Breast epithelium (tissue), 4 donors: ENCODE measurements around the gene MGAM2. TPM values are rescaled to one million over a fixed set of nuclear protein-coding genes. Genes with fewer than 3 reads are reported as not detected.

Experiments used
- DNase-seq, 2 donors: peaks; one replicate each; pipeline ENCODE4 v3.0.0-alpha.2; 2019; ENCODE audit warnings: low spot score in 2 of 2
- H3K27ac ChIP-seq, 2 donors: fragments of 200-600 bp; sonication (generic) in 1 of 2; one replicate each; pipeline ENCODE4 v1.5.1; 2016 to 2019; ENCODE audit warnings: mild to moderate bottlenecking in 1 of 2
- H3K27me3 ChIP-seq, 2 donors: fragments of 200-600 bp; sonication (generic) in 1 of 2; one replicate each; pipeline versions ENCODE4 v1.5.1 to v1.6.0; 2017 to 2019; ENCODE audit warnings: control low read depth in 1 of 2, mild to moderate bottlenecking in 1 of 2
- H3K36me3 ChIP-seq: fragments of 200-600 bp; one replicate; pipeline ENCODE4 v1.5.1; 2019
- H3K4me1 ChIP-seq, 2 donors: fragments of 200-600 bp; sonication (generic); one replicate each; pipeline ENCODE4 v1.5.1; 2016 to 2019; ENCODE audit warnings: control low read depth in 1 of 2
- H3K4me3 ChIP-seq, 3 donors: fragments of 200-600 bp; sonication (generic); 1 replicate in 2 of 3; 2 replicates in 1 of 3; pipeline ENCODE4 v1.5.1; 2016 to 2019; ENCODE audit warnings: mild to moderate bottlenecking in 3 of 3, moderate library complexity in 2 of 3
- H3K9me3 ChIP-seq, 2 donors: fragments of 200-600 bp; sonication (generic) in 1 of 2; one replicate each; pipeline ENCODE4 v1.5.1; 2016 to 2019; ENCODE audit warnings: control low read depth in 1 of 2
- CTCF ChIP-seq, 3 donors: fragments of 450-650 bp; IDR thresholded peaks; one replicate each; pipeline ENCODE4 v1.5.1; 2016 to 2017; ENCODE audit warnings: antibody characterized with exemption in 3 of 3, mild to moderate bottlenecking in 3 of 3, moderate library complexity in 3 of 3
- POLR2A ChIP-seq: fragments of 450-650 bp; IDR thresholded peaks from one replicate; pipeline ENCODE4 v1.6.1; 2016; ENCODE audit warnings: antibody characterized with exemption, mild to moderate bottlenecking, moderate library complexity
- POLR2AphosphoS5 ChIP-seq, 3 donors: sonication (generic); formaldehyde crosslinking; IDR thresholded peaks; one replicate each; pipeline ENCODE4 v1.6.1; 2017; ENCODE audit warnings: antibody characterized with exemption in 3 of 3
- intact Hi-C: fragments of 100-400 bp; cut with DNase I; formaldehyde crosslinking; loops from one replicate; pipeline ENCODE4 v1.15.1; 2023; ENCODE audit warnings: low total_unique reads
- total RNA-seq, 3 donors: library from RNA; depleted of rRNA; stranded (reverse); fragments of >200 nt; gene quantifications; one replicate each; pipeline ENCODE4 v1.1.0, GENCODE V29; 2016

Gene MGAM2
- total RNA-seq, 3 donors from 2014 or later = under 0.01 to 2.9 (median 2.3) TPM

- no peak overlapping the region for H3K4me3 ChIP-seq
- H3K27me3 ChIP-seq = no peaks in the 10 kb centered on the region
- intact Hi-C loops = loop anchor here (10.0 kb wide), 1 partner anchor 207 kb away; the partner anchor contains the start of gene TAS2R38
- no peak for DNase-seq
- H3K9me3 ChIP-seq = no peaks in the 10 kb centered on the region
- no peaks in the 10 kb centered on the region for H3K36me3 ChIP-seq
- no peak overlapping the region for H3K27ac ChIP-seq
- TF ChIP-seq POLR2A (no peak), CTCF (IDR thresholded peaks at IDR 0.05) (no peak), POLR2AphosphoS5 (IDR thresholded peaks at IDR 0.05) (no peak)
- H3K4me1 ChIP-seq = no peaks in the 10 kb centered on the region
Measured at GRCh38 chr7:142181966-142182365, 70.4 kb downstream of the MGAM2 start.

GRCh38 chr7:142185069-142185468 is 73.6 kb downstream of the MGAM2 start:
- no peak overlapping the region for H3K4me3 ChIP-seq
- no peaks in the 10 kb centered on the region for H3K36me3 ChIP-seq
- H3K27me3 ChIP-seq = no peaks in the 10 kb centered on the region
- DNase-seq = no peak
- H3K27ac ChIP-seq = no peak overlapping the region
- intact Hi-C loops = loop anchor here (10.0 kb wide), 1 partner anchor 210 kb away; the partner anchor contains the start of gene TAS2R38
- H3K9me3 ChIP-seq = no peaks in the 10 kb centered on the region
- H3K4me1 ChIP-seq = no peaks in the 10 kb centered on the region
- TF ChIP-seq POLR2A = no peak
- no peak for TF ChIP-seq CTCF (IDR thresholded peaks at IDR 0.05)
- no peak for TF ChIP-seq POLR2AphosphoS5 (IDR thresholded peaks at IDR 0.05)

GRCh38 chr7:142185801-142186200 is 74.3 kb downstream of the MGAM2 start:
- DNase-seq = no peak
- no peak overlapping the region for H3K27ac ChIP-seq
- no peak for TF ChIP-seq POLR2AphosphoS5 (IDR thresholded peaks at IDR 0.05)
- TF ChIP-seq POLR2A = no peak
- TF ChIP-seq CTCF (IDR thresholded peaks at IDR 0.05) = no peak
- no peaks in the 10 kb centered on the region for H3K9me3 ChIP-seq
- no peaks in the 10 kb centered on the region for H3K4me1 ChIP-seq
- no peak overlapping the region for H3K4me3 ChIP-seq
- intact Hi-C loops = loop anchor here (10.0 kb wide), 1 partner anchor 211 kb away; the partner anchor contains the start of gene TAS2R38
- no peaks in the 10 kb centered on the region for H3K36me3 ChIP-seq
- no peaks in the 10 kb centered on the region for H3K27me3 ChIP-seq

GRCh38 chr7:142188154-142188553 is 76.6 kb downstream of the MGAM2 start:
- DNase-seq = no peak
- no peak overlapping the region for H3K4me3 ChIP-seq
- TF ChIP-seq POLR2AphosphoS5 (IDR thresholded peaks at IDR 0.05) = no peak
- TF ChIP-seq POLR2A = no peak
- H3K36me3 ChIP-seq = no peaks in the 10 kb centered on the region
- intact Hi-C loops = loop anchor here (10.0 kb wide), 1 partner anchor 213 kb away; the partner anchor contains the start of gene TAS2R38
- H3K9me3 ChIP-seq = no peaks in the 10 kb centered on the region
- no peak overlapping the region for H3K27ac ChIP-seq
- H3K27me3 ChIP-seq = no peaks in the 10 kb centered on the region
- H3K4me1 ChIP-seq = no peaks in the 10 kb centered on the region

GRCh38 chr7:142188846-142189245 is 77.3 kb downstream of the MGAM2 start:
- Histone ChIP-seq H3K27me3 (no peaks in the 10 kb centered on the region), H3K9me3 (no peaks in the 10 kb centered on the region), H3K27ac (no peak overlapping the region), H3K36me3 (no peaks in the 10 kb centered on the region), H3K4me3 (no peak overlapping the region), H3K4me1 (no peaks in the 10 kb centered on the region)
- DNase-seq = no peak
- intact Hi-C loops = loop anchor here (10.0 kb wide), 1 partner anchor 214 kb away; the partner anchor contains the start of gene TAS2R38
- no peak for TF ChIP-seq POLR2A
- no peak for TF ChIP-seq POLR2AphosphoS5 (IDR thresholded peaks at IDR 0.05)
- TF ChIP-seq CTCF (IDR thresholded peaks at IDR 0.05) = peak in 1 of 3 donors; percentile 29
